HL-60 (cell line): ENCODE data around the gene ABCF3.

ENCODE experiments used
- DNase-seq, 2 experiments: peaks; one replicate each; pipeline ENCODE4 v3.0.0-alpha.2; 2010 to 2020; ENCODE audit warnings: low read depth in 1 of 2, low spot score in 1 of 2
- H3K27ac ChIP-seq: fragments of 250-450 bp; sonication (Bioruptor Pico); replicated peaks from 2 replicates; pipeline ENCODE4 v1.5.1; 2020; ENCODE audit warnings: mild to moderate bottlenecking, moderate library complexity
- H3K27me3 ChIP-seq: fragments of 250-450 bp; sonication (Bioruptor Pico); 2 replicates; pipeline ENCODE4 v1.5.1; 2021; ENCODE audit warnings: mild to moderate bottlenecking, moderate library complexity; ENCODE audit not compliant: insufficient read depth, poor library complexity, severe bottlenecking
- H3K4me3 ChIP-seq: replicated peaks from 2 replicates; pipeline ENCODE4 v1.5.1; 2011; ENCODE audit warnings: mild to moderate bottlenecking, control low read depth, low read length; ENCODE audit not compliant: insufficient read depth
- CTCF ChIP-seq: IDR thresholded peaks from one replicate; pipeline ENCODE4 v1.5.1; 2011; ENCODE audit warnings: low read length, control low read depth, inconsistent platforms; ENCODE audit not compliant: insufficient read depth
- GABPA ChIP-seq: IDR thresholded peaks from 2 replicates; pipeline ENCODE4 v1.6.1; 2012; ENCODE audit warnings: low read depth
- POLR2AphosphoS5 ChIP-seq: IDR thresholded peaks from 2 replicates; pipeline ENCODE4 v1.6.1; 2012; ENCODE audit warnings: low read depth
- REST ChIP-seq: IDR thresholded peaks from 2 replicates; pipeline ENCODE4 v1.6.1; 2012; ENCODE audit warnings: low read depth; ENCODE audit not compliant: insufficient replicate concordance
- SPI1 ChIP-seq: IDR thresholded peaks from 2 replicates; pipeline ENCODE4 v1.6.1; 2012; ENCODE audit warnings: low read depth, mild to moderate bottlenecking, borderline replicate concordance

ABCF3 gene

GRCh38 chr3:184231671-184232070 lies 45.7 kb downstream of the ABCF3 start:
- H3K27me3 ChIP-seq = peaks cover 41% of the 10 kb centered on the region
- no peak for DNase-seq
- no peak overlapping the region for H3K4me3 ChIP-seq
- no peak overlapping the region for H3K27ac ChIP-seq
- TF ChIP-seq POLR2AphosphoS5 = no peak
- no peak for TF ChIP-seq GABPA
- TF ChIP-seq SPI1 = no peak
- no peak for TF ChIP-seq CTCF
- TF ChIP-seq REST = no peak

- no peak overlapping the region for H3K27ac ChIP-seq
- H3K27me3 ChIP-seq = peaks cover 31% of the 10 kb centered on the region
- no peak for DNase-seq
- H3K4me3 ChIP-seq = no peak overlapping the region
- TF ChIP-seq REST (no peak), POLR2AphosphoS5 (no peak), SPI1 (no peak)
Measured at GRCh38 chr3:184233127-184233843, 47.3 kb downstream of the ABCF3 start.

- Histone ChIP-seq H3K27me3 (peaks cover 26% of the 10 kb centered on the region), H3K27ac (no peak overlapping the region), H3K4me3 (no peak overlapping the region)
- peak in 1 of 2 experiments; percentile 21 for DNase-seq
- TF ChIP-seq GABPA (no peak), REST (no peak), SPI1 (no peak), POLR2AphosphoS5 (no peak), CTCF (no peak)
Measured at GRCh38 chr3:184234224-184234623, 48.2 kb downstream of the ABCF3 start.
